ENCODE measurements around the gene TRAF5.
"Not testable (repeated sequence)": the region's sequence is repeated elsewhere in the genome, so short reads cannot be mapped to it uniquely, and the experiment has no call there.

Gene TRAF5

GRCh38 chr1:211344152-211344618 lies 17.6 kb downstream of the TRAF5 start:
- no peak for DNase-seq
- H3K9me3 Mint-ChIP-seq = no peaks in the 10 kb centered on the region
- H3K36me3 Mint-ChIP-seq (ENCODE audit: insufficient read depth) = no peaks in the 10 kb centered on the region
- no peak overlapping the region for H3K4me3 Mint-ChIP-seq
- ATAC-seq (replicated peaks) = peak; percentile 24
- H3K4me1 Mint-ChIP-seq (ENCODE audit: low read depth in 2 of 2) = peaks cover 46 to 59% of the 10 kb centered on the region in 2 donors
- peak overlapping the region; percentile 32 to 80 for H3K27ac Mint-ChIP-seq
- H3K27me3 Mint-ChIP-seq = no peaks in the 10 kb centered on the region

- Mint-ChIP-seq H3K4me3 (no peak overlapping the region), H3K9me3 (no peaks in the 10 kb centered on the region), H3K27ac (peak overlapping the region; percentile 20 to 80), H3K36me3 (ENCODE audit: insufficient read depth) (no peaks in the 10 kb centered on the region), H3K27me3 (no peaks in the 10 kb centered on the region), H3K4me1 (ENCODE audit: low read depth in 2 of 2) (peaks cover 48 to 60% of the 10 kb centered on the region in 2 donors)
- no peak for DNase-seq
- ATAC-seq (replicated peaks) = no peak
Observed at GRCh38 chr1:211345719-211346118, 19.1 kb downstream of the TRAF5 start.

- H3K27ac Mint-ChIP-seq = peak overlapping the region; percentile 41 to 77
- DNase-seq (no peak), ATAC-seq (replicated peaks) (no peak)
- H3K4me1 Mint-ChIP-seq (ENCODE audit: low read depth in 2 of 2) = peaks cover 48 to 60% of the 10 kb centered on the region in 2 donors
- no peaks in the 10 kb centered on the region for H3K9me3 Mint-ChIP-seq
- H3K4me3 Mint-ChIP-seq = peak overlapping the region in 1 of 2 donors; percentile 22
- H3K27me3 Mint-ChIP-seq = no peaks in the 10 kb centered on the region
- H3K36me3 Mint-ChIP-seq (ENCODE audit: insufficient read depth) = peaks cover 5% of the 10 kb centered on the region
Observed at GRCh38 chr1:211347077-211347844, 20.6 kb downstream of the TRAF5 start.

- ATAC-seq (replicated peaks) = no peak
- Mint-ChIP-seq H3K4me1 (ENCODE audit: low read depth in 2 of 2) (peaks cover 48 to 57% of the 10 kb centered on the region in 2 donors), H3K4me3 (no peak overlapping the region), H3K36me3 (ENCODE audit: insufficient read depth) (peaks cover 6% of the 10 kb centered on the region), H3K9me3 (no peaks in the 10 kb centered on the region), H3K27me3 (no peaks in the 10 kb centered on the region), H3K27ac (peak overlapping the region in 1 of 2 donors; percentile 77)
- DNase-seq = no peak
Observed at GRCh38 chr1:211348547-211348946, 21.9 kb downstream of the TRAF5 start.

GRCh38 chr1:211349741-211350140 lies 23.1 kb downstream of the TRAF5 start:
- H3K27me3 Mint-ChIP-seq = no peaks in the 10 kb centered on the region
- ATAC-seq (replicated peaks) (no peak), DNase-seq (no peak)
- H3K4me1 Mint-ChIP-seq (ENCODE audit: low read depth in 2 of 2) = peaks cover 54 to 65% of the 10 kb centered on the region in 2 donors
- H3K27ac Mint-ChIP-seq = peak overlapping the region; percentile 66 to 90
- no peaks in the 10 kb centered on the region for H3K9me3 Mint-ChIP-seq
- peaks cover 13% of the 10 kb centered on the region for H3K36me3 Mint-ChIP-seq (ENCODE audit: insufficient read depth)
- H3K4me3 Mint-ChIP-seq = no peak overlapping the region

GRCh38 chr1:211352055-211352454 lies 25.4 kb downstream of the TRAF5 start:
- H3K9me3 Mint-ChIP-seq = not testable (repeated sequence)
- Mint-ChIP-seq H3K4me3 (peak overlapping the region; percentile 73 to 78), H3K27ac (peak overlapping the region; percentile 90 to 96)

GRCh38 chr1:211352465-211352864 lies 25.8 kb downstream of the TRAF5 start:
- peak overlapping the region; percentile 73 to 78 for H3K4me3 Mint-ChIP-seq
- H3K4me1 Mint-ChIP-seq (ENCODE audit: low read depth in 2 of 2) = peaks cover 53 to 63% of the 10 kb centered on the region in 2 donors
- H3K9me3 Mint-ChIP-seq = no peaks in the 10 kb centered on the region
- peaks cover 25% of the 10 kb centered on the region for H3K36me3 Mint-ChIP-seq (ENCODE audit: insufficient read depth)
- H3K27ac Mint-ChIP-seq = peak overlapping the region; percentile 90 to 96
- ATAC-seq (replicated peaks) (no peak), DNase-seq (no peak)
- no peaks in the 10 kb centered on the region for H3K27me3 Mint-ChIP-seq

More at GRCh38 chr1:211352055-211352454, 25.4 kb downstream of the TRAF5 start:
- peaks cover 25% of the 10 kb centered on the region for H3K36me3 Mint-ChIP-seq (ENCODE audit: insufficient read depth)
- not testable (repeated sequence) for DNase-seq; ATAC-seq (replicated peaks); H3K27me3 Mint-ChIP-seq
- H3K4me1 Mint-ChIP-seq (ENCODE audit: low read depth in 2 of 2) = peaks cover 57 to 67% of the 10 kb centered on the region in 2 donors

- ATAC-seq (replicated peaks) (peak; percentile 89), DNase-seq (peak; percentile 56 to 64 (median 58))
- H3K9me3 Mint-ChIP-seq = no peaks in the 10 kb centered on the region
- H3K36me3 Mint-ChIP-seq (ENCODE audit: insufficient read depth) = peaks cover 28% of the 10 kb centered on the region
- H3K4me3 Mint-ChIP-seq = peak overlapping the region; percentile 73 to 77
- peak overlapping the region; percentile 90 to 92 for H3K27ac Mint-ChIP-seq
- no peaks in the 10 kb centered on the region for H3K27me3 Mint-ChIP-seq
- H3K4me1 Mint-ChIP-seq (ENCODE audit: low read depth in 2 of 2) = peaks cover 52 to 61% of the 10 kb centered on the region in 2 donors
Observed at GRCh38 chr1:211352985-211353515, 26.4 kb downstream of the TRAF5 start.

GRCh38 chr1:211353562-211354212 lies 27.1 kb downstream of the TRAF5 start:
- peaks cover 33% of the 10 kb centered on the region for H3K36me3 Mint-ChIP-seq (ENCODE audit: insufficient read depth)
- H3K27me3 Mint-ChIP-seq = no peaks in the 10 kb centered on the region
- H3K4me1 Mint-ChIP-seq (ENCODE audit: low read depth in 2 of 2) = peaks cover 52 to 61% of the 10 kb centered on the region in 2 donors
- H3K9me3 Mint-ChIP-seq = no peaks in the 10 kb centered on the region
- peak overlapping the region; percentile 73 to 77 for H3K4me3 Mint-ChIP-seq
- H3K27ac Mint-ChIP-seq = peak overlapping the region; percentile 90 to 92
- ATAC-seq (replicated peaks) = peak; percentile 23
- no peak for DNase-seq

GRCh38 chr1:211355873-211356272 lies 29.2 kb downstream of the TRAF5 start:
- DNase-seq = no peak

GRCh38 chr1:211356723-211357407 lies 30.2 kb downstream of the TRAF5 start:
- Mint-ChIP-seq H3K9me3 (no peaks in the 10 kb centered on the region), H3K4me3 (no peak overlapping the region), H3K27me3 (no peaks in the 10 kb centered on the region), H3K36me3 (ENCODE audit: insufficient read depth) (peaks cover 52% of the 10 kb centered on the region), H3K27ac (peak overlapping the region; percentile 90 to 92), H3K4me1 (ENCODE audit: low read depth in 2 of 2) (peaks cover 37 to 50% of the 10 kb centered on the region in 2 donors)
- DNase-seq (no peak), ATAC-seq (replicated peaks) (no peak)

More at GRCh38 chr1:211355873-211356272, 29.2 kb downstream of the TRAF5 start:
- H3K9me3 Mint-ChIP-seq = no peaks in the 10 kb centered on the region
- no peaks in the 10 kb centered on the region for H3K27me3 Mint-ChIP-seq
- no peak overlapping the region for H3K4me3 Mint-ChIP-seq
- no peak for ATAC-seq (replicated peaks)
- H3K27ac Mint-ChIP-seq = peak overlapping the region; percentile 90 to 92
- H3K4me1 Mint-ChIP-seq (ENCODE audit: low read depth in 2 of 2) = peaks cover 44 to 56% of the 10 kb centered on the region in 2 donors
- peaks cover 45% of the 10 kb centered on the region for H3K36me3 Mint-ChIP-seq (ENCODE audit: insufficient read depth)

- peaks cover 23 to 36% of the 10 kb centered on the region in 2 donors for H3K4me1 Mint-ChIP-seq (ENCODE audit: low read depth in 2 of 2)
- no peak for ATAC-seq (replicated peaks)
- H3K27ac Mint-ChIP-seq = no peak overlapping the region
- no peaks in the 10 kb centered on the region for H3K9me3 Mint-ChIP-seq
- H3K4me3 Mint-ChIP-seq = no peak overlapping the region
- H3K36me3 Mint-ChIP-seq (ENCODE audit: insufficient read depth) = peaks cover 61% of the 10 kb centered on the region
- no peaks in the 10 kb centered on the region for H3K27me3 Mint-ChIP-seq
- no peak for DNase-seq
Observed at GRCh38 chr1:211358685-211359084, 32.1 kb downstream of the TRAF5 start.

- Mint-ChIP-seq H3K27ac (peak overlapping the region; percentile 5 to 89), H3K4me1 (ENCODE audit: low read depth in 2 of 2) (peaks cover 12 to 24% of the 10 kb centered on the region in 2 donors), H3K4me3 (no peak overlapping the region), H3K27me3 (no peaks in the 10 kb centered on the region), H3K9me3 (no peaks in the 10 kb centered on the region), H3K36me3 (ENCODE audit: insufficient read depth) (peaks cover 63% of the 10 kb centered on the region)
- no peak for ATAC-seq (replicated peaks)
- no peak for DNase-seq
Observed at GRCh38 chr1:211359876-211360275, 33.2 kb downstream of the TRAF5 start.
